Stomach smooth muscle (tissue), 2 donors: ENCODE data around the gene NPR1.
"Not testable (repeated sequence)": the region's sequence is repeated elsewhere in the genome, so short reads cannot be mapped to it uniquely, and the experiment has no call there.

Source experiments
- H3K27ac ChIP-seq: one replicate; pipeline ENCODE4 v1.7.0; 2013; ENCODE audit warnings: mild to moderate bottlenecking, low read length, inconsistent platforms
- H3K27me3 ChIP-seq, 2 donors: one replicate each; pipeline ENCODE4 v1.7.0; 2013; ENCODE audit warnings: low read length in 2 of 2; ENCODE audit not compliant: insufficient read depth in 2 of 2, control insufficient read depth in 1 of 2
- H3K36me3 ChIP-seq, 2 donors: one replicate each; pipeline ENCODE4 v1.7.0; 2013; ENCODE audit warnings: low read length in 2 of 2; ENCODE audit not compliant: control insufficient read depth in 2 of 2, insufficient read depth in 2 of 2
- H3K4me1 ChIP-seq: one replicate; pipeline ENCODE4 v1.7.0; 2013; ENCODE audit warnings: low read length; ENCODE audit not compliant: control insufficient read depth, insufficient read depth
- H3K4me3 ChIP-seq, 2 donors: one replicate each; pipeline ENCODE4 v1.7.0; 2013; ENCODE audit warnings: low read length in 2 of 2
- H3K9ac ChIP-seq, 2 donors: one replicate each; pipeline ENCODE4 v1.7.0; 2013; ENCODE audit warnings: low read length in 2 of 2, mild to moderate bottlenecking in 1 of 2
- H3K9me3 ChIP-seq, 2 donors: one replicate each; pipeline ENCODE4 v1.7.0; 2013; ENCODE audit warnings: low read length in 2 of 2; ENCODE audit not compliant: control insufficient read depth in 2 of 2
- donor health status: healthy.
- donor health status: Pancreatic carcinoma.

Gene NPR1

DNA sequence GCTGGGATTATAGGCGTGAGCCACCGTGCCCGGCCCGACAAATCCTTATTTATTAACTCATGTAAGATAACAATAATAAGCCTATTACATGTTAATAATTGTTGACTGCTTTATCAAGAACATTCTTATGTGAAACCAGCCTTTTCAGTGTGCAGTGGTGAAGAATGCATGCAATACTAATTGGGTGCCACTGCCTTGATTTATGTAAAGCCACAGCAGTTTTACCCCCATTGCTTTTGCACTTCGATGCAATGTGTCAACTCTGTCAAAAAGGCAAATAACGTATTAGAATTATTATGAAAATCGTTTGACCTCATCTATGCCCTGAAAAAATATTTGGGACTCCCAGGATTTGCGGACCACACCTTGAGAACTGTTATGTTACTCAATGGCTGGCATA lies 18.3 kb downstream of the NPR1 start:
- no peaks in the 10 kb centered on the region for H3K9me3 ChIP-seq
- peak overlapping the region; percentile 92 for H3K27ac ChIP-seq
- H3K36me3 ChIP-seq = no peaks in the 10 kb centered on the region
- no peak overlapping the region for H3K9ac ChIP-seq
- H3K4me3 ChIP-seq = no peak overlapping the region
- H3K4me1 ChIP-seq = peaks cover 16% of the 10 kb centered on the region
- no peaks in the 10 kb centered on the region for H3K27me3 ChIP-seq

DNA sequence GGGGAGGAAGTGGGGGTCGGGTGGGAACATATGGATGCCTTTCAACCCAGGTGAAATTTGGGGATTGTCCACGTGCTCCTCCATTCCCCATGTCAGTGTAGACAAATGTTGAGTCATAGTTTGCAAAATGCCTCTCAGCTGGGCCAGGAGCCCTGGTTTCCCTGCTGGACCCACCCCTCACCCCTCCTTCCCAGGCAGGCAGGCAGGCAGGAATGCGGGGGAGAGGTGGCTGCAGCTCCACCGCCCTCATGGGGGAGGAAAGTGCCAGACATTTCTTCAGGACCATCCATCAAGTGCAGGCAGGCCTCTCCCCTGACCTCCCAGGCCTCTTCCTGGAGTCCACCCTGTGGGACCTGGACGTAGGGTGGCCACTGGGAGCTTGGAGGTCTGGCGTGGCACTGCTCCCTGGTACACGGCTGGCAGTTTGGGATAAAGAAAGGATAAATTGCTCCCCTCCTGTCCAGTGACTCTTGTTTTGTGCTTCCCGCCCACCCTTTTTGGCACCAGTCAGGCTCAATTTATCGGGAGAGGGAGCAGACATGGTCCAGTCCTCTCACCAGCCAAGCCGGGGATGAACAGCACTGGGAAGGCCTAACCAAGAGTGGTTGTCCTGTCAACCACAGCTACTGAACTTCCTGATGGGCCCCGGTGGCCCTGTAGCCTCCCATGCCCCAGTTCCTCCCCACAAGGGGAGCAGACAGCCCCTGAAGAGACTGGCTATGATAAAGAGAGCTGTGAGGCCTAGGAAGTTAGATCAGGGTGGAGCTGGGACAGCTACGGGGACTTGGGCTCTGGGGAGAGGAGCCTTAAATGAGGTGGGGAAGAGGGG lies 18.9 kb downstream of the NPR1 start:
- H3K27me3 ChIP-seq = no peaks in the 10 kb centered on the region
- peak overlapping the region; percentile 92 for H3K27ac ChIP-seq

DNA sequence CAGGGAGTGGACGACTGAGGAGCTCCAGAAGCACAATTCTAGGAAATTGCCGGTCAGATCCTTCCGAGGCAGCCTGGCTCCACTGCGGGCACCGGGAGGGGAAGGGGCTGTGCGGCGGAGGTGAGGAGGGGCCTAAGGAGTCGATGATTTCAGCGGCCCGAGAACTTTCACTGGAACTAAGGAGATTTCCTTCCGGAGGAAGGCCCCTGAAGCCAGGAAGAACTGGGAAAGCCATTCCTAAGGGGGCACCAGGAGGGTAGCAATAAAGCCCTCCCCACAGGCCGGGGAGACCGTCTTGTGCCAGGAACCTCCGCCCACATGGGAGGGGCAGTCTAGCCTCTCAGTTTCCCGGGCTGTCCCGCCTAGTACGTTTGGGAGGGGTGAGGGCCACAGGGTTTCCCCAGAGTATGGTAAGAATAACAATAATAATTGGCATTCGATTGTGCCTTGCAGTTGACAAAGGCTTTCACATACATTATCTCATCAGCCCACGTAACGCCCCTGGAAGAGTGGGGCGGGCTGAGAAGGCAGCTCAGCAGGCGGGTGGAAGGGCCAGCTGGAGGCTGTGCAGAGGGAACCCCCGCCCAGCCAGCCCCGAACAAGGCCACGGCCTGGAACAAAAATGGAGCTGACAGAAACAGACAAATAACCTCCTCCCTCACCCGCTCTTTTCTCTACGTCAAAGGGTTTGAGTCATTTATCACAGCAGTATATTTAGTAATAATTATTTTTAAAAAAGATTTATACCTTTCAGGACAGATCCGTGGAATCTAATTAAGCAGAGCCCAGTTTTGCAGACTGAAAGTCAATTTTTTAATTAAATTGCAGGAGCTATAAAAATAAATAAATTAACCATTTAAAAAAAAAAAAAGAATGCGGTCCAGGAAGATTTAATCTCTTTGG lies 19.8 kb downstream of the NPR1 start:
- no peaks in the 10 kb centered on the region for H3K36me3 ChIP-seq
- H3K4me3 ChIP-seq = peak overlapping the region in 1 of 2 donors; percentile 55
- H3K9ac ChIP-seq = peak overlapping the region; percentile 42 to 57
- peaks cover 16% of the 10 kb centered on the region for H3K4me1 ChIP-seq
- H3K27me3 ChIP-seq = no peaks in the 10 kb centered on the region
- no peaks in the 10 kb centered on the region for H3K9me3 ChIP-seq
- peak overlapping the region; percentile 92 for H3K27ac ChIP-seq

More for the DNA sequence above, 18.9 kb downstream of the NPR1 start:
- Histone ChIP-seq H3K4me3 (no peak overlapping the region), H3K36me3 (no peaks in the 10 kb centered on the region), H3K4me1 (peaks cover 16% of the 10 kb centered on the region), H3K9ac (peak overlapping the region; percentile 42 to 57), H3K9me3 (no peaks in the 10 kb centered on the region)

DNA sequence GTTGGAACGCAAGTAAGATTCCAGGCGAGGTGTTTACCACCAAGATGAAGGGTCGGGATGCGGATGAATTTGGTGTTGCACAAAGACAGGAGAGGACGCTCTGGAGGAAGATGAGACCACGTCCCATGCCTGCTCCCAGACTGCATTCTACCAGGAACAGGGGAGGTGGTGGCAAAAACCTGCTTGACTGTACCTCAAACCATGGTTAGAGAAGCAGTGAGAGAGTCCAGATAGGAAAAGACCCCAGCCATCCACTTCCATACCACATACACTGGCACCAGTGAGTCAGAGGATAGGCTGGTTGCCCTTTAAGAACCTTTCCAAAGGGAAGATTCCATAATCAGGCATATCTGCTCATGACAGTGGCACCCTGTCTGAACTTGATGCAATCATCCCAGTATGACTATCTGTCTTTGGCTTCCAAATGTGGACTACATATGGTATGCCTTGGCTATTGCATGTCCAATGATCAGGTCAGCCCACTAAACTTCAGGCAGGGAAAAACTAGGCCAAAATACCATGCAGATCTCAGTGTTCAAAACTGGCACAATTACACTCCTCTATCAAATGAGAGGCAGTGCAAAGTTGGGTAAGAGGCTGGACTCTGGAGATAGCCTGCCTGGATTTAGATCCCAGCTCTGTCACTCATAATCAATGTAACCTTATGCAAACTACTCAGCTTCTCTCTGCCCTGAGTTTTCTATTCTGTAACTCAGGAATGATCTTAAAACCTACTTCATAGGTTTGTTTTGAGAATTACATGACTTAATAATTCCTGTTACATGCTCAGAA lies 20.6 kb downstream of the NPR1 start:
- Histone ChIP-seq H3K4me3 (peak overlapping the region in 1 of 2 donors; percentile 29), H3K36me3 (no peaks in the 10 kb centered on the region), H3K27ac (peak overlapping the region; percentile 60), H3K9ac (no peak overlapping the region), H3K9me3 (no peaks in the 10 kb centered on the region), H3K27me3 (no peaks in the 10 kb centered on the region), H3K4me1 (peaks cover 16% of the 10 kb centered on the region)

DNA sequence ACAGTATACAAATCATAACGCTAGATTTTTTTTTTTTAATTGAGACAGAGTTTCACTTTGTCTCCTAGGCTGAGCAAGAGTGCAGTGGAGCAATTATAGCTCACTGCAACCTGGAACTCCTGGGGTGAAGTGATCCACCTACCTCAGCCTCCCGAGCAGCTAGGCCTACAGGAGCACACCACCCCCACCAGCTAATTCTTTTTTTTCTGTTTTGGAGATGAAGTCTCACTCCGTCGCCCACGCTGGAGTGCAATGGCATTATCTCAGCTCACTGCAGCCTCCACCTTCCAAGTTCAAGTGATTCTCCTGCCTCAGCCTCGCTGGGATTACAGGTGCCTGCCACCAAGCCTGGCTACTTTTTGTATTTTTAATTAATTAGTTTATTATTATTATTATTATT lies 21.3 kb downstream of the NPR1 start:
- no peak overlapping the region for H3K4me3 ChIP-seq
- no peaks in the 10 kb centered on the region for H3K27me3 ChIP-seq
- no peaks in the 10 kb centered on the region for H3K9me3 ChIP-seq
- H3K27ac ChIP-seq = peak overlapping the region; percentile 60
- no peaks in the 10 kb centered on the region for H3K36me3 ChIP-seq
- no peak overlapping the region for H3K9ac ChIP-seq
- peaks cover 16% of the 10 kb centered on the region for H3K4me1 ChIP-seq

DNA sequence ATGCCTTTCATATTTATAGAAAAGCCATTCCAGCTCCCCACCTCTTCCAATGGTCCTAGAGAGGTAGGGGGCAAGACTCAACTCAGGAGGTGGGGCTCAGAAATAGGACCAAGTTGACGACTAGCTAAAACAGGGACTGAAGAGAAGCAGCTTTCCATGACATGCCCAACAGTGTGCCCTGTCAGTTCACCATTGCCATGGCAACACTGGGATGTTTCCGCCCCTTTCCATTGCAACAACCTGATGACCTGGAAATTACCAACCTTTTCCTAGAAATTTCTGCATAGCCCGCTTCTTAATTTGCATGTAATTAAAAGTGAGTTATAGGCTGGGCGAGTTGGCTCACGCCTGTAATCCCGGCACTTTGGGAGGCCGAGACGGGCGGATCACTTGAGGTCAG lies 27.0 kb downstream of the NPR1 start:
- H3K4me1 ChIP-seq = no peaks in the 10 kb centered on the region
- H3K36me3 ChIP-seq = no peaks in the 10 kb centered on the region
- no peak overlapping the region for H3K27ac ChIP-seq
- H3K27me3 ChIP-seq = no peaks in the 10 kb centered on the region
- H3K9ac ChIP-seq = no peak overlapping the region
- H3K9me3 ChIP-seq = no peaks in the 10 kb centered on the region
- no peak overlapping the region for H3K4me3 ChIP-seq

DNA sequence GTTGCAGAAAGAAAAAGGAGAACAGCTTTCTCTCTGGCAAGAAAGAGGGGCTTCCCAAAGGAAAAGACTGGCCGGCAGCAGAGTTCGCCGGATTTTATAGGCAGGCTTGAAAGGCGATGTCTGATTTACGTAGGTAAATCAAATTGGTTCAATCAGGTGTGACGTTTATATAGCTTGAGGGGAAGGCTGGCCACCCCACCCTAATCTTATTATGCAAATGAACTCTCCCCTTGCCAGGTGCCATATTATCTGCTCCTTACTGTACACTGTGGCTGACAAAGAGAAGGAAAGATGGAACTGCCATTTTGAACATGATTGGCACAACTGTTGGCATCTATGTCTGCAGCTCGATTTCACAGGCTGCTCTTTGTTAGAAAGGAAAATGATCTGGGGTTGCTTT lies 32.5 kb downstream of the NPR1 start:
- H3K27ac ChIP-seq = no peak overlapping the region
- H3K27me3 ChIP-seq = no peaks in the 10 kb centered on the region
- no peak overlapping the region for H3K4me3 ChIP-seq
- H3K4me1 ChIP-seq = no peaks in the 10 kb centered on the region
- no peak overlapping the region for H3K9ac ChIP-seq
- no peaks in the 10 kb centered on the region for H3K9me3 ChIP-seq
- no peaks in the 10 kb centered on the region for H3K36me3 ChIP-seq

DNA sequence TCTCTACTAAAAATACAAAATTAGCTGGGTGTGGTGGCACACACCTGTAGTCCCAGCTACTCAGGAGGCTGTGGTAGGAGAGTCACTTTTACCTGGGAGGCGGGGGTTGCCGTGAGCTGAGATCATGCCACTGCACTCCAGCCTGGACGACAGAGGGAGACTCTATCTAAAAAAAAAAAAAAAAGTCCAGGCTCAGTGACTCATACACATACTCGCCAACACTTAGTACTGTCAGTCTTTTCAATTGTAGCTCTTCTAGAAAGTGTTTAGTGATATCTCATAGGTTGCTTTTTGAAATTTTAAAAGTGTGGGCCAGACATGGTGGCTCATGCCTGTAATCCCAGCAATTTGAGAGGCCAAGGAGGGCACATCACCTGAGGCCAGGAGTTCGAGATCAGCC lies 37.7 kb downstream of the NPR1 start:
- H3K4me1 ChIP-seq, H3K36me3 ChIP-seq, H3K27me3 ChIP-seq, H3K4me3 ChIP-seq, H3K27ac ChIP-seq, H3K9ac ChIP-seq, H3K9me3 ChIP-seq: not testable (repeated sequence)

DNA sequence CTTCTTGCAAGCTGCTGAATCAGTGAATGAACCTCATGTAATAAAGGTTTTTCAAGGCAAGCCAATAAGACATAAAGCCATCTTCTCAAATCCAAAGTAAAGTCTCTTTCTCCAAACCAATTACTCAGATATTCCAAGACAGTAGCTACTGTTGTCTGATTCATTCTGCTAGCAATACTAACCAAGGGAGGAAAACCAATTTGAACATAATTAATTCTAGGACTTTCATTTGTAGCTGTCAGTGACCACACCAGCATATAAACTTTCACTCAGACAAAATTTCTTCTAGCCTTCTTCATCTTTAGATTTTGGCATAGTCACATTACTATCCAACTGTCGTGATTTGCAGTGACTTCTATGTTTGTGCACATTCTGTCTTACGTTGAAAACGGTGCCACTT lies 38.8 kb downstream of the NPR1 start:
- no peak overlapping the region for H3K27ac ChIP-seq
- H3K4me1 ChIP-seq = no peaks in the 10 kb centered on the region
- H3K36me3 ChIP-seq = no peaks in the 10 kb centered on the region
- no peak overlapping the region for H3K4me3 ChIP-seq
- H3K27me3 ChIP-seq = no peaks in the 10 kb centered on the region
- no peaks in the 10 kb centered on the region for H3K9me3 ChIP-seq
- H3K9ac ChIP-seq = no peak overlapping the region

DNA sequence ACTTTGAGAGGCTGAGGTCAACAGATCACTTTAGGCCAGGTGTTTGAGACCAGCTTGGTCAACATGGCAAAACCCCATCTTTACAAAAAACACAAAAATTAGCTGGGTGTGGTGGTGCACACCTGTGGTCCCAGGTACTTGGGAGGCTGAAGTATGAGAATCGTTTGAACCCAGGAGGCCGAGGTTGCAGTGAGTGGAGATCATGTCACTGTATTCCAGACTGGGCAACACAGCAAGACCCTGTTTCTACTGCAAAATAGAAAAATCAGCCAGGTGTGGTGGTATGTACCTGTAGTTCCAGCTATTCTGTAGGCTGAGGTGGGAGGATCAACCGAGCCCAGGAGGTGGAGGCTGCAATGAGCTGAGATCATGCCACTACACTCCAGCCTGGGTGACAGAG lies 45.2 kb downstream of the NPR1 start:
- Histone ChIP-seq H3K27me3 (no peaks in the 10 kb centered on the region), H3K9me3 (no peaks in the 10 kb centered on the region), H3K4me3 (no peak overlapping the region), H3K9ac (no peak overlapping the region), H3K4me1 (peaks cover 4% of the 10 kb centered on the region), H3K27ac (no peak overlapping the region), H3K36me3 (no peaks in the 10 kb centered on the region)
